Measurements from ENCODE around the gene GPR176. TPM values are rescaled to one million over a fixed set of nuclear protein-coding genes. Genes with fewer than 3 reads are reported as not detected.
A peak's percentile ranks its signal among the peaks of the same experiment; 100 is the strongest.

The GPR176 gene
- total RNA-seq, 1 experiment from 2014 or later, result 59.6 TPM

DNA sequence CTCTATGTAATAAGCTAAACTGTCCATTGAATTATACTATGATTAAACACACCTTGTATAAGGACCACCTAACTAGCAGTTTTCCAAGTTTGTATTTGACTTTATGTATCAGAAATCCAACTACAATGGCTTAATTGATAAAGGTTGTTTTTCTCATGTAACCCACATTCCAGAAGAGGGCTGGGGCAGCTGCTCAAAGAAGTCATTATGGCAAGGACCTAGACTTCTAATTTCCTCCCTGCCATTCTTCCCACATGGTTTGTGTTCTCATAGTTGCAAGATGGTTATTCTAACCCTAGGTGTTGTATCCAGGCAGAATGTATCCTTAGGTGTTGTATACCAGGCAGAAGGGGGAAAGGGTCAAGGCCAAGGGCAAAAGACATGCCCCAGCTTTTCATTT lies 35.7 kb downstream of the GPR176 start:
- Histone ChIP-seq H3K4me3 (no peak overlapping the region), H3K9me3 (no peaks in the 10 kb centered on the region), H3K36me3 (peaks cover 8% of the 10 kb centered on the region; the same call in 1 of the 2 replicates), H3K27me3 (no peaks in the 10 kb centered on the region)
- no peak for DNase-seq

DNA sequence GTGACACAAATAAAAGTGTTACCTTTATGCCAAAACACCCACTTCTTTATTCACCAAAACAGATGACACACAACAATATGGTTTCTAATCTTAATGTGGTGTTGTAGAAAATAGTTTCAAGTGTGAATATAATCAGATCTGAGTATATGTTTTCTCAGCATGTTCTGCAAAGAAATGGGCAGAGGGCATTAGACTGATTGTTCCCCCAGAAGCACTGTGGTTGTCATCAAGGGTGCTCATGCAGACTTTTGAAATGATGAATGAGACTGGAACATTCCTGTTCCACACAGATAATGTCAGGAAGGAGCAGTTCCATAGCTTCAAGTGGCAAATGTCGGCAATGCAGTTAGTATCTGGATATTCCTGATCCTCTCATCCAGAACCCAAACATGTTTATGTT lies 37.5 kb downstream of the GPR176 start:
- Histone ChIP-seq H3K4me3 (no peak overlapping the region), H3K9me3 (no peaks in the 10 kb centered on the region), H3K36me3 (peaks cover 8% of the 10 kb centered on the region; the same call in 1 of the 2 replicates), H3K27me3 (no peaks in the 10 kb centered on the region)
- no peak for DNase-seq

DNA sequence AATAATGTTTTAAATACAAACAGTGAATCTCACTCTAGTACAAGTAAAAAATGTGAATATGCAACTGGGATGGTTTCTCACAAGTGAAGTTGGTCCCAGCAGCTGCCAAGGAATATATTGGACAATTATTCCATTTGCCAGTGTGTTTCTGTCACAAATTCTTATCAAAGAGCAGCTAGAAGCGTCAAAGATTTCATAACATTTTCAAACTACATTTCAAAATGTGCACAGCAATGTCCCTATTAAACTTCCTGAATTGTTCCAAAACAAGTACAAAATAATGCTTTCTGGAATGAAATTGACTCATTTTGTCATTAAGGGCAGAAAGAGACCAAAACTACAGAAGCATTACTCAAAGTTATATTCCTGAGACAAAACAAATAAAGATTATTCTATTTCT lies 38.3 kb downstream of the GPR176 start:
- peaks cover 8% of the 10 kb centered on the region; the same call in 1 of the 2 replicates for H3K36me3 ChIP-seq

DNA sequence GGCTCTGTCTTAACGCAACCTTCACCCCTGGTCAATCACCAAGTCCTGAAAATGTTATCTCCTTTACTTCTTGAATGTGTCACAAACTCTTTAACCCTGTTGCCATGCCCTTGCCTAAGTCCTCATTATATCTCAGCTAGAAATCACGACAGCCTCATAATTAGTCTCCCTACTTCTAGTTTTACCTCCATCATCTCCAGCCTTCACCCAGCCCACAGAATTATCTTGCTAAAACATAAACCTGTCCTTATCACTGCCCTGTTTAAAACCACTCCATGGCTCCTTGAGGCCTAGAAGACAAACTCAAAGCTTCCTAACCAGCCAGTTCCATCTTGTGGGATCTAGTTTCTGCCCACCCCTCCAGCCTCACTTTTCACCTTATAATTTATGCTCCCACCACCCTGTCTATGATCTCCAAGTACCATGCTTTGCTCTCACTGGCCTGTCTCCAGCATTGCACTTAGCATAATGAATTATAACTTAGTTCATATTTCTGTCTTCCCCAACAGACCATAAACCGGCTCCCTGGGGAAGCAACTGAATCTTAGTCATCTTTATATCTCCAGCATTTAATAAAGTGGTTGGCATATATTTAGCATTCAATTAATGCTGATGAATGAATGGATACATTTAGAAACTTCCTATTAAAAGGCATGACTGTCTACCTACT lies 39.2 kb downstream of the GPR176 start:
- Histone ChIP-seq H3K9me3 (no peaks in the 10 kb centered on the region), H3K27me3 (no peaks in the 10 kb centered on the region), H3K4me3 (no peak overlapping the region), H3K36me3 (peaks cover 8% of the 10 kb centered on the region; the same call in 1 of the 2 replicates)
- DNase-seq, result no peak

More for the DNA sequence above, 38.3 kb downstream of the GPR176 start:
- H3K27me3 ChIP-seq, result no peaks in the 10 kb centered on the region
- no peak for DNase-seq
- no peaks in the 10 kb centered on the region for H3K9me3 ChIP-seq
- H3K4me3 ChIP-seq, result no peak overlapping the region

DNA sequence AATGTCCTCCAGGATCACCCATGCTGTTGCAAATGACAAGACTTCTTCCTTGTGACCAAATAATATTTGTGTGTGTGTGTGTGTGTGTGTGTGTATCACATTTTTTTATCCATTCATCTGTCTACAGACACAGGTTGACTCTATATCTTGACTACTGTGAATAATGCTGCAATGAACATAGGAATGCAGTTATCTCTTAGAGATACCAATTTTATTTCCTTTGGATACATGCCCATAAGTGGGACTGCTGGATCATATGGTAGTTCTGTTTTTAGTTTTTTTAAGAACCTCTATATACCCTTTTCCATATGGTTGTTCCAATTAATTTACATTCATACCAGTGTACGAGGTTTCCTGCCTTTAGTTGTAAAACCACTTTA lies 41.7 kb downstream of the GPR176 start:
- Histone ChIP-seq H3K4me3 (no peak overlapping the region), H3K36me3 (peaks cover 13% of the 10 kb centered on the region; the same call in 1 of the 2 replicates), H3K9me3 (no peaks in the 10 kb centered on the region), H3K27me3 (no peaks in the 10 kb centered on the region)
- DNase-seq, result no peak

DNA sequence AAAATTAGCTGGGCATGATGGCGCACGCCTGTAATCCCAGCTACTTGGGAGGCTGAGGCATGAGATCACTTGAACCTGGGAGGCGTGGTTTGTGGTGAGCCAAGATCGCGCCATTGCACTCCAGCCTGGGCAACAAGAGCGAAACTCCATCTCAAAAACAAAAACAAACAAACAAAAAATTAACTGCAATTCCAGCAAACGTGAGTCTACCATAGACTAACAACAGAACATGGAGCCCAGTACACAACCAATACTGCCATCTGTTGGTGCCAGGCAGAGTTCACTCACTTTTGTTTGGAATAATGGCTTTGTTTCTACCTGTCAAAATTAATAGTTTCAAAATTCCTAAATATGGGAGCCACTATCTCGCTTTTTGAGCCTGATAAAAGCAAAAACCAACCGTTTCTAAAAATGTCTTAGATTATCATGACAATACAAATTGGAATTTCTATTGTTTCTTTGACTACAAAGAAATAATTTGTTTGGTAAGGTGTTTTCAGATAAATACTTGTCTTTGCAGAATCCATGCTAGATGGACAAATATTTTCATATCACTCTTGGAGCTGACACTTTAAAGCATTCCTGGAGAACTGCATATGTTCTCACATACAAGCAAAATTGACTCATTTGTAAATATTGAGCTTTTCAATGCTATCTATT lies 45.0 kb downstream of the GPR176 start:
- Histone ChIP-seq H3K36me3 (peaks cover 6% of the 10 kb centered on the region), H3K4me3 (no peak overlapping the region)
- peak; percentile 10 for DNase-seq

DNA sequence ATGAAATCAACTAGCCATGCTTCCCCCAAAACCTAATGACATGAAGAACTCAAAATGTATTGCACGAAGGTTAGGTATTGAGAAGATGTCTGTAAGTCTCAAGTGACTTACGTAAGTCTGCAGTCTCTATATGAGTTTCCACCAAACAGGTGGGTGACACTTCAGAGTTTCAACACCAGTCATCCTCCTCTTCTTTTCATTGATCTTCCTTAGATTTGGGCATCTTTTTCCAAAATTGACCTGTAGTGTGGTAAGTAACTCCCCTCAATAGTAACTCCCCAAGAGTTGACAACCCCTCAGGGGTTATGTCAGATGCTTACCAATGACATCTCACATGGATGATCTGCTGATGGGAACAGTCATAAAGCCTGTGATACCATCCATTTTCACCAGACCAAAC lies 46.1 kb downstream of the GPR176 start:
- Histone ChIP-seq H3K4me3 (no peak overlapping the region), H3K9me3 (no peaks in the 10 kb centered on the region), H3K27me3 (no peaks in the 10 kb centered on the region), H3K36me3 (peaks cover 6% of the 10 kb centered on the region)
- no peak for DNase-seq

More for the DNA sequence above, 45.0 kb downstream of the GPR176 start:
- Histone ChIP-seq H3K27me3 (no peaks in the 10 kb centered on the region), H3K9me3 (no peaks in the 10 kb centered on the region)

DNA sequence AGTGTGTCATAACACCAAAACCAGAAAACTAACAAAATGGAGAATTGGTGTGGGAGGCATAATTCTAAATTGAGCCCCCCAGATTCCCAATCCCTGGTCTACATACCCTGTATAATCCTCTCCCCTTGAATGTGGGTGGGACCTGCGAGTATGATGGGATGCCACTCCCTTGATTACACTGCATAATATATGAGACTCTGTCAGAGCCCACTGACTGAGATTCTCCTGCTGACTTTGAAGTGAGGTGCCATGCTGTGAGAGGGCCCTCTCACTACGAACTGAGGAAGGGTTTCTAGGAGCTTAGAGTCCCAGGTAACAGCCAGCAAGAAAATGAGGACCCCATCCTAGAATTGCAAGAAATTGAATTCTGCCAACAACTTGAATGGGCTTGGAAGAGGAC lies 49.5 kb downstream of the GPR176 start:
- Histone ChIP-seq H3K4me3 (no peak overlapping the region), H3K27me3 (no peaks in the 10 kb centered on the region), H3K36me3 (peaks cover 6% of the 10 kb centered on the region), H3K9me3 (no peaks in the 10 kb centered on the region)
- DNase-seq, result no peak

DNA sequence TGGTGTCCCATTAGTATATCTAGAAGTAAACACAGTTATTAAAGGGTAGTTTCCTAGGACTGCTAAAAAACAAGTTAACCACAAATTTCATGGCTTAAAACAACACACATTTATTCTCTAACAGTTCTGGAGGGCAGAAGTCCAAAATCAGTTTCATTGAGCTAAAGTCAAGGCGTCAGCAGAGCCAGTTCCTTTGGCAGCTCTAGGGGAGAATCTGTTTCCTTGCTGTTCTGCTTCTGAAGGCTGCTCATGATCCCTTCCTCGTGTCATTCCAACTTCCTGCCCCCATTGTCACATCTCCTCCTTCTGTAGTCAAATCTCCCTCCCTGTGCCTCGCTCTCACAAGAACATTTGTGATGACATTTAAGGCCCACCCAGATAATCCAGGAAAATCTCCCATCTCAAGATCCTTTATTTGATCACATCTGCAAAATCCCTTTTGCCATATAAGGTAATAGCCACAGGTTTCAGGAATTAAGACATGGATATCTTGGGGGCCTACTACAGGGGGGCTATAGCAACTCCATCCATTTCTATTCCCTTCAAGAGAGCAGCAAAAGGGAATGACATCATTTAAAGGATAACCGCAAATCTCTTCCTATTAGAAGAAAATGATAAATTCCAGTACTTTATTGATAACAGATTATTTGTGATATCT lies 50.1 kb downstream of the GPR176 start:
- Histone ChIP-seq H3K36me3 (peaks cover 6% of the 10 kb centered on the region), H3K9me3 (no peaks in the 10 kb centered on the region), H3K27me3 (no peaks in the 10 kb centered on the region), H3K4me3 (no peak overlapping the region)
- DNase-seq, result no peak

DNA sequence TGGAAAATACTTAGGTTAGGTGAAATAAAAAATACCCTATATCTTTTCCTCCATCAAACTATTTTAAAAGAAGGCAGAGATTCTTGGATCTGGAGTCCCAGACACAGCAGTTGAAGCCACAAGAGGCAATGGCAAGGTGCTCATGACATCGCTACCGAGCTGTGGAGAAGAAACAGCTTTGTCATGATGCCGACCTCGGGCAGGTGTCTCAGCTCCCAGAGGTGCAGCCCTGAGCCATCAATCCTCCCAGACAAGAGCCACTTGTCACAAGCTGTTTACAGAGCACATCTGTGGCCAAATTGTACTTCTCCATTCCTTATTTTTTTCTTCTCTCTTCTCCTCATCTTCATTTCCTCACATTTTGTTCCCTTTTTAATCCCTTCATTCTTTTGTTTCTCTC lies 50.8 kb downstream of the GPR176 start:
- H3K4me3 ChIP-seq, result no peak overlapping the region
- H3K27me3 ChIP-seq, result no peaks in the 10 kb centered on the region
- peaks cover 3% of the 10 kb centered on the region for H3K36me3 ChIP-seq
- DNase-seq, result no peak
- no peaks in the 10 kb centered on the region for H3K9me3 ChIP-seq

DNA sequence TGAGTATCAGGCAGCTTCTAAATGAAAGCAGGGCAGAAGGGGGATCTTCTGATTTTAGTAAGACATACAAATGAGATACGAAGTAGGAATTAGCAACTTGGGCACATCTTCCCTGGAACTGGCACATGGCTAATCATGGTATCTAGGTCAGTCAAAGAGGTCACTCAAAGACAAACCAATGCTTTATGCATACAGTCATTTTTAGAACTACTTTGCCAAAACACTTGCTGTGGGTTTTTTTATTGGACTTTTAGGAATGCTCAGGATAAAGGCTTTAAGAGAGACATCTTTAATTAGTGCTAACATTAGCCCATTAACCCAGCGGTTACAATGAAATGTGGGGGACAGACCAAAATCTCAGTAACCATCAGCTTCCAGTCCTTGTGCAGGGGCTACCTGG lies 51.7 kb downstream of the GPR176 start:
- Histone ChIP-seq H3K36me3 (no peaks in the 10 kb centered on the region; the same call in 1 of the 2 replicates), H3K4me3 (no peak overlapping the region), H3K27me3 (no peaks in the 10 kb centered on the region), H3K9me3 (no peaks in the 10 kb centered on the region)
- no peak for DNase-seq

DNA sequence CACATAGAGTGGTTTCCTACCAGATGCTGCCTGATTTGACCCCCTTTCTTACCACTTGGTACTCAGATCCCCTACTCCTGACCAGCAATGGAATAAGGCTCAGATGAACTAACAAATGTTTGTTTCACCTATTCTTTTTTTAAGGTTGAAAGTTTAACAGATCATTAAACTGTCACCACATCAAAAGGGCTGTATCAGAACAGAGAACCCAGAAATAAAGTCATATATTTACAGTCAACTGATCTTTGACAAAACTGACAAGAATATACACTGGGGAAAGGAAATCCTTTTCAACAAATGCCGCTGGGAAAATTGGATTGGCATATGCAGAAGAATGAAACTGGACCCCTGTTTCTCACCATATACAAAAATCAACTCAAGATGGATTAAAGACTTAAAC lies 56.0 kb downstream of the GPR176 start:
- Histone ChIP-seq H3K36me3 (peaks cover 15% of the 10 kb centered on the region), H3K9me3 (no peaks in the 10 kb centered on the region), H3K4me3 (no peak overlapping the region), H3K27me3 (no peaks in the 10 kb centered on the region)
- no peak for DNase-seq

DNA sequence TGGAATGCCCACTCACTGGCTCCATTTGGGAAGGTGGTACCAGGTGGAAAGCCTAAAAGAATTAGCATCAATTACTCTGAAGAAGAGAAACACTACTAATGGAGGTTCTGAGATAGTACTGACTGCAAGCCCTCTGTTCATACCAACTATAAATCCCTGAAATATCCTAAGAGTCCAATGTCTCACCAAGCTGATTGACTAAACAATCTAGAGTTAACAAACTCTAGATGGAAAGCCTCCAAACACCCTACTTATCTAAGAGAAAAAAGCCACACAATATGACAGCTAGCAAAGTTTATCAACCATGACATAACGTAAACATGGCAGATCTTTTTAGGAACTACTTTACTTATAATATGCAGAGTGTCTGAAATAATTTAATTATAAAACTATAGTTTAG lies 59.2 kb downstream of the GPR176 start:
- no peak for DNase-seq
- Histone ChIP-seq H3K9me3 (no peaks in the 10 kb centered on the region), H3K4me3 (no peak overlapping the region), H3K27me3 (no peaks in the 10 kb centered on the region), H3K36me3 (peaks cover 15% of the 10 kb centered on the region)

DNA sequence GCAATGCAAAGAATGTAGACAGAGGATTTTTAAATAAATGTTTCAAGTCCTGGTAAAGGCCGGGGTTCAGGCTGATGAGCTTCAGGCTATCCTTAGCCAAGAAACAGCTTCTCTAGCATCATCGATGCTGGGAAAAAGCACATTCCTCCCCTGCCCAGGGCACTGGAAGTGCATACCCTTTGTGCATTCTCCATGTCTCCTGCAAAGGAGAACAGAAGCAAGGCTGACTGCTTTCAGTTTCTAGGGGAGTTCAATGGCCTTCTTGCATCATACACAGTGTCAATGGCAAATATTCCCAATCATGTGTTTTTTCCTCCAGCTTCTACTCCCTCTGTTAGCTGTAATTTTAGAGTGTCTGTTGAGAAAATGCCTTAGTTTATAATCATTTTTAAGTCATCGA lies 59.9 kb downstream of the GPR176 start:
- DNase-seq, result no peak
- peaks cover 15% of the 10 kb centered on the region for H3K36me3 ChIP-seq
- no peaks in the 10 kb centered on the region for H3K27me3 ChIP-seq
- no peaks in the 10 kb centered on the region for H3K9me3 ChIP-seq
- no peak overlapping the region for H3K4me3 ChIP-seq

DNA sequence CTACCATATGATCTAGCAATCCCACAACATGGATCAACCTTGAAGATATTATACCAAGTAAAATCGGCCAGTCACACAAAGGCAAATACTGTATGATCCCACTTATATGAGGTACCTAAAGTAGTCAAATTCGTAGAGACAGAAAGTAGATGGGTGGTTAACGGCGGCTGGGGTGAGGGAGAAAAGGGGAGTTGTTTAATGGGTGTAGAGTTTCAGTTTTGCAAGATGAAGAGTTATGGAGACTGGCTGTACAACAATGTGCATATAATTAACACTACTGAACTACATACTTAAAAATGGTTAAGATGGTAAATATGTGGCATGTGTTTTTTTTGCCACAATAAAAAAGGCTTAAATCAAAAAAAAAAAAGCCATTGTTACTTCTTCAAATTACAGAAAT lies 60.4 kb downstream of the GPR176 start:
- Histone ChIP-seq H3K9me3 (no peaks in the 10 kb centered on the region), H3K4me3 (no peak overlapping the region), H3K36me3 (peaks cover 15% of the 10 kb centered on the region), H3K27me3 (no peaks in the 10 kb centered on the region)
- no peak for DNase-seq

DNA sequence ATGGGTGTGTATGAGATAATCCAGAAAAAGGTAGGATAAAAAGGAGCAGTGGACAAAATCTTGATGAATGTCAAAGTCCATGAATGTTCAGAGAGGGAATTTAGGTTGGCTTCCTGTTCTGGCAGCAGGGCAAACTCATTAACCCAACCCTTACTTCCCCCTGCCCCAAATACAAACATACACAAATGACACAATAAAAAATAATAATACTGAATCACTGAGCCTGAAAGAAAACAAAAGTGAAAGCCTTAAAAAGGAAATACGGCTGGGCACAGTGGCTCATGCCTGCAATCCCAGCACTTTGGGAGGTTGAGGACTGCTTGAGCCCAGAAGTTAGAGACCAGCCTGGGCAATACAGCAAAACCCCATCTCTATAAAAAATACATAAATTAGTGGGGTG lies 62.9 kb downstream of the GPR176 start:
- no peak overlapping the region for H3K4me3 ChIP-seq
- DNase-seq, result no peak

DNA sequence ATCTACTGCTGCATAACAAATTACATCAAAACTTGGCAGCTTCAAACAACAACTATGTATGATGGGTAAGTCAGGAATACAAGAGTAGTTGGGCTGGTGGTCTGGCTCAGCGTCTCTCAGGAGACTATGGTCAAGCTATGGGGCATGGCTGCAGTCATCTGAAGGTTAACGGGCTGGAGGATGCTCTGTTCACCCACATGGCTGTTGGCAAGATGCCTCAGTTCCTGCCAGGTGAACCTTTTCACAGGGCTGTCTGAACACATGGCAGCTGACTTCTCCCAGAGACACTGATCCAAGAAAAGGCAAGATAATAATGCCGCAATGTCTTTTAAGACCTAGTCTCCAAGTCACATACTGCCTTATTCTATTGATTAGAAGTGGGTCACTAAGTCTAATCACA lies 63.7 kb downstream of the GPR176 start:
- Histone ChIP-seq H3K9me3 (no peaks in the 10 kb centered on the region), H3K27me3 (no peaks in the 10 kb centered on the region), H3K36me3 (peaks cover 9% of the 10 kb centered on the region), H3K4me3 (no peak overlapping the region)
- DNase-seq, result no peak

More for the DNA sequence above, 62.9 kb downstream of the GPR176 start:
- no peaks in the 10 kb centered on the region for H3K27me3 ChIP-seq
- no peaks in the 10 kb centered on the region for H3K9me3 ChIP-seq
- H3K36me3 ChIP-seq, result peaks cover 9% of the 10 kb centered on the region

DNA sequence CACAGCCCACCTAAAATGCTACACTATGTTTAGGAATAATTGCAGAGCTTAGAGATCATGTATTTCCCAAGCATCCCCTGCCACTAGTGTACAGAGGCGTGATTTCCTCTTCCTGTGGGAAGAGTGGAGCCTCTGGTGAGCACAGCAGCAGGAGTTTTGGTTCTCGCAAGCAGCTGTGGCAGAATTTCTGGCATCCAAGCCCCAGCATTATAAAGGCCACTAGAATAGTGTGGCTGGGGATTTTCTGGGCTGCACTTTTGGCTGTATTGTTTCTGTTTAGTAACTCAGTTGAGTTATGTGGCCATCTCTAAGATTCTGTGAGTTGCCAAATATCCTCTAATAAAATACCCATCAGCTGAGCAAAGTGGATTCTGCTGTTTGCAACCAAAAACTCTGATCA lies 64.7 kb downstream of the GPR176 start:
- H3K9me3 ChIP-seq, result no peaks in the 10 kb centered on the region
- no peak overlapping the region for H3K4me3 ChIP-seq
- H3K27me3 ChIP-seq, result no peaks in the 10 kb centered on the region
- no peak for DNase-seq
- peaks cover 6% of the 10 kb centered on the region for H3K36me3 ChIP-seq
